CD4-positive, alpha-beta T cell (primary cell): ENCODE data around the gene ADRA2B. TPM values are rescaled to one million over a fixed set of nuclear protein-coding genes. Genes with fewer than 3 reads are reported as not detected.

Source experiments
- ATAC-seq: fragments of 200-7000 bp; cut with Tn5 transposase; one replicate; pipeline ENCODE4 v1.10.0; 2022; ENCODE audit warnings: mild to moderate bottlenecking; ENCODE audit not compliant: poor library complexity
- CTCF ChIA-PET: fragments of 350-600 bp; sonication (Branson Sonifier 250); formaldehyde crosslinking; loops from one replicate; lab custom pipeline; 2021; ENCODE audit warnings: antibody characterized with exemption, inconsistent platforms; lab: Charles Lee
- POLR2A ChIA-PET: fragments of 350-600 bp; sonication (Branson Sonifier 250); formaldehyde crosslinking; loops from one replicate; lab custom pipeline; 2021; ENCODE audit warnings: antibody characterized with exemption, inconsistent platforms; lab: Charles Lee
- DNase-seq, 14 experiments: peaks; one replicate each; pipeline ENCODE4 v3.0.0-alpha.2; 2013 to 2020; ENCODE audit warnings: mixed read lengths in 2 of 14
- H3K27ac ChIP-seq, 2 donors: one replicate each; pipeline versions ENCODE4 v1.5.1 to v1.7.0; 2013; ENCODE audit warnings: low read length in 2 of 2, low read depth in 1 of 2, mild to moderate bottlenecking in 1 of 2
- H3K27me3 ChIP-seq, 2 experiments: 1 replicate in 1 of 2; 2 replicates in 1 of 2; pipeline versions ENCODE4 v1.6.1 to v1.7.0; 2013; ENCODE audit warnings: low read length in 2 of 2, control low read depth in 1 of 2, mild to moderate bottlenecking in 1 of 2, moderate library complexity in 1 of 2; ENCODE audit not compliant: insufficient read depth in 2 of 2, control insufficient read depth in 1 of 2
- H3K36me3 ChIP-seq: one replicate; pipeline ENCODE4 v1.6.1; 2013; ENCODE audit warnings: low read length, control low read depth; ENCODE audit not compliant: insufficient read depth
- H3K4me1 ChIP-seq: one replicate; pipeline ENCODE4 v1.6.1; 2013; ENCODE audit warnings: low read length, control low read depth; ENCODE audit not compliant: insufficient read depth
- H3K4me3 ChIP-seq: one replicate; pipeline ENCODE4 v1.5.1; 2013; ENCODE audit warnings: mild to moderate bottlenecking, low read length, moderate library complexity
- H3K9me3 ChIP-seq, 2 experiments: 1 replicate in 1 of 2; 2 replicates in 1 of 2; pipeline versions ENCODE4 v1.6.1 to v1.7.0; 2013; ENCODE audit warnings: low read length in 2 of 2, mild to moderate bottlenecking in 2 of 2, control low read depth in 1 of 2, moderate library complexity in 1 of 2; ENCODE audit not compliant: control insufficient read depth in 1 of 2, insufficient read depth in 1 of 2
- H3K27ac Mint-ChIP-seq: one replicate; pipeline ENCODE4 v1.8.0; 2020; ENCODE audit warnings: mixed read lengths
- H3K27me3 Mint-ChIP-seq: one replicate; pipeline ENCODE4 v1.8.0; 2021; ENCODE audit warnings: mixed read lengths
- H3K36me3 Mint-ChIP-seq: one replicate; pipeline ENCODE4 v1.8.0; 2021; ENCODE audit warnings: low read depth, mixed read lengths
- H3K4me1 Mint-ChIP-seq: one replicate; pipeline ENCODE4 v1.8.0; 2021; ENCODE audit warnings: low read depth, mixed read lengths
- H3K4me3 Mint-ChIP-seq: one replicate; pipeline ENCODE4 v1.8.0; 2020; ENCODE audit warnings: mild to moderate bottlenecking, mixed read lengths
- H3K9me3 Mint-ChIP-seq: one replicate; pipeline ENCODE4 v1.8.0; 2020; ENCODE audit warnings: mixed read lengths
- intact Hi-C, 2 experiments: fragments of 100-400 bp; cut with DNase I in 1 of 2; cut with micrococcal nuclease in 1 of 2; formaldehyde crosslinking; loops; one replicate each; pipeline versions ENCODE4 v1.15.1 to v1.9.0; 2023 to 2025; cut with DNase I, micrococcal nuclease
- total RNA-seq, 174 experiments: library from RNA in 2 of 174; stranded (reverse) in 2 of 174; gene quantifications; one replicate each; pipeline ENCODE4 v1.2.3 and lab custom pipeline; 2021 to 2026
- TF ChIP-seq, protein P1 (sequence below): fragments of 200-600 bp; IDR thresholded peaks from one replicate; pipeline ENCODE4 v1.8.0; 2022; ENCODE audit warnings: antibody characterized with exemption, mild to moderate bottlenecking

Gene ADRA2B
- total RNA-seq, 2 experiments from 2014 or later: 0.52 to 0.84 TPM

DNA sequence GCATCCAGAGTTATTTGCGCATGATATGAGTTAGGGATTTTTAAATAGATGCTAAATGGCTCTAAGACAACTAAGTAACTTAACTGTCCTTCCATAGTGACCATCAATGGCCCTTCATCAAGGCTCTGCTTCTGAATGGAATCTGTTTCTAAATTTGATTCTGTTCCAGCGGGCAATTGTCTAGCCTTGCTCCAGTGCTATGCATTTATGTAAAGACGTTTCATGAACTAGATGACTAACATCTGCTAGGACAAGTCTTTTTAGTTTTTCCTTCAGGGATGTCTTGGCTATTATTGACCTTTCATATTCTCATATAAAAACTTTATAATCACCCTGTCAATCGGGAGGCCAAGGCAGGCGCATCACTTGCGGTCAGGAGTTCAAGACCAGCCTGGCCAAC, 12.1 kb upstream of the ADRA2B start:
- Mint-ChIP-seq H3K36me3 (peaks cover 39% of the 10 kb centered on the region), H3K27me3 (no peaks in the 10 kb centered on the region), H3K4me3 (no peak overlapping the region), H3K4me1 (no peaks in the 10 kb centered on the region), H3K9me3 (no peaks in the 10 kb centered on the region), H3K27ac (no peak overlapping the region)
- DNase-seq (no peak), ATAC-seq (no peak)
- H3K4me1 ChIP-seq: peaks cover 7% of the 10 kb centered on the region
- TF ChIP-seq, protein P1, sequence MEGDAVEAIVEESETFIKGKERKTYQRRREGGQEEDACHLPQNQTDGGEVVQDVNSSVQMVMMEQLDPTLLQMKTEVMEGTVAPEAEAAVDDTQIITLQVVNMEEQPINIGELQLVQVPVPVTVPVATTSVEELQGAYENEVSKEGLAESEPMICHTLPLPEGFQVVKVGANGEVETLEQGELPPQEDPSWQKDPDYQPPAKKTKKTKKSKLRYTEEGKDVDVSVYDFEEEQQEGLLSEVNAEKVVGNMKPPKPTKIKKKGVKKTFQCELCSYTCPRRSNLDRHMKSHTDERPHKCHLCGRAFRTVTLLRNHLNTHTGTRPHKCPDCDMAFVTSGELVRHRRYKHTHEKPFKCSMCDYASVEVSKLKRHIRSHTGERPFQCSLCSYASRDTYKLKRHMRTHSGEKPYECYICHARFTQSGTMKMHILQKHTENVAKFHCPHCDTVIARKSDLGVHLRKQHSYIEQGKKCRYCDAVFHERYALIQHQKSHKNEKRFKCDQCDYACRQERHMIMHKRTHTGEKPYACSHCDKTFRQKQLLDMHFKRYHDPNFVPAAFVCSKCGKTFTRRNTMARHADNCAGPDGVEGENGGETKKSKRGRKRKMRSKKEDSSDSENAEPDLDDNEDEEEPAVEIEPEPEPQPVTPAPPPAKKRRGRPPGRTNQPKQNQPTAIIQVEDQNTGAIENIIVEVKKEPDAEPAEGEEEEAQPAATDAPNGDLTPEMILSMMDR: no peak
- no peak overlapping the region for H3K27ac ChIP-seq
- H3K27me3 ChIP-seq: no peaks in the 10 kb centered on the region
- H3K4me3 ChIP-seq: no peak overlapping the region
- ChIA-PET POLR2A (no interaction called here), CTCF (no interaction called here)
- no peaks in the 10 kb centered on the region for H3K9me3 ChIP-seq
- intact Hi-C loops: no loop called here
- peaks cover 2% of the 10 kb centered on the region for H3K36me3 ChIP-seq

DNA sequence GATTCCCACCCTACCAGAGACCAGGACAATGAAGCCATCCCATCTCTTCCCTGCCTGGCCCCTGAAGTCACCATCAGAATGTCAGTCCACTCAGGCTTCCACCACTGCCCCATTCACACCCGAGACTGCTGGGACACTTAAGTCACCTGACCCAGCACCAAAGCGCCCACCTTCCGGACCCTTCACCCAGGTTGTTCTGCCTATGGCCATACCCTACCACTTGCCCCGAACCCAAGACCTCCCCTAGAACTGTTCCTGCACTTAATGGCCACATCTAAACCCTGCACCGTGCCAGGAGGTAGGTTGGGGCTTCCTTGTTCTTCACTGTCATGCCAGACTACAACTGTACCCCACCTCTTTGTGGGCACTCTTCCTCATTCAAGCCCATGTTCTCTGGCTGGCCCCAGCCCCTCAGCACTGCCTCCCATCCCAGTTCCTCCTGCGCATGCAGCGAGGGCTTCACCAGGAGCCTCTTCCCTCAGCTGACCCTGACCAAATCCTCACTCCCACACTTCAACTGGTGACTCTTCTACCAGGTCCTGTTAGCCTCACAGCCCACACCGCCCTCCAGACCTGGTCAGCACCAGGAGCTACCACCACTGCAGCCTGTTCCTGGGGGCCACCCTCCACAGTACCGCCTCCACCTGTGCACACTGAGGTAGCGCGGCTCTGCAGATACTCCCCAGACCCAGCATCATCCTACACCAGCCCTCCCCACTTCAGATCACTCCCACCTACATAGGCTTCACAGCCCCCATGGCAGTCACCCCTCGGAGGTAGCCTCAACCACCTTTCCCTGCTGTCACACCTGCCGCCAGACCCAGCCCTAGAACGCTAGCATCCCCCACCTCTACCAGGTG, 8.3 kb upstream of the ADRA2B start:
- ATAC-seq (no peak), DNase-seq (no peak)
- intact Hi-C loops: no loop called here
- H3K36me3 Mint-ChIP-seq: peaks cover 29% of the 10 kb centered on the region
- H3K4me3 Mint-ChIP-seq: no peak overlapping the region
- Histone ChIP-seq H3K4me3 (no peak overlapping the region), H3K27me3 (peaks cover 10 to 13% of the 10 kb centered on the region in 2 experiments), H3K27ac (no peak overlapping the region), H3K4me1 (no peaks in the 10 kb centered on the region), H3K9me3 (no peaks in the 10 kb centered on the region), H3K36me3 (no peaks in the 10 kb centered on the region)
- H3K27me3 Mint-ChIP-seq: peaks cover 21% of the 10 kb centered on the region
- H3K4me1 Mint-ChIP-seq: no peaks in the 10 kb centered on the region
- H3K9me3 Mint-ChIP-seq: no peaks in the 10 kb centered on the region
- H3K27ac Mint-ChIP-seq: no peak overlapping the region
- TF ChIP-seq, protein P1: no peak
- ChIA-PET POLR2A (no interaction called here), CTCF (no interaction called here)

DNA sequence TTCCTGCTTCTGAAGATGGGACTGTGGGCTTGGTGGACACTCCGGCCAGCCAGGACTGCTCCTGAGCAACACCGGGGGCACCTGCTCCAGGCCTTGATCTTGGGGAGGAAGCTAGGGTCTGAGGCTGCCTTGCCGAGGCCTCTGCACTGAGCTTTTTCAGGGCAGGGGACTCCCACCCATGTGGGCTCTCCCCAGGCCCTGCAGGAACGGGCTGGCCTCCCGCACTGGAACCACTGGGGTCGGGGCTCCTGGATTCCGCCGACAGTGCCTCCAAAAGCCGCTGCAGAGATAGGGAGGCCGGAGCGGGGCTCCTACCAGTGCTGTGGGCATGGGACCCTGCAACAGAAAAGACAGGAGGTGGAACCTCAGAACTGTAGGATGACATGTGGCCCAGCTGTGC, 7.6 kb upstream of the ADRA2B start:
- DNase-seq (no peak), ATAC-seq (no peak)
- Histone ChIP-seq H3K27me3 (peaks cover 12 to 17% of the 10 kb centered on the region in 2 experiments), H3K9me3 (no peaks in the 10 kb centered on the region), H3K27ac (no peak overlapping the region), H3K4me1 (no peaks in the 10 kb centered on the region), H3K36me3 (no peaks in the 10 kb centered on the region), H3K4me3 (no peak overlapping the region)
- peaks cover 25% of the 10 kb centered on the region for H3K36me3 Mint-ChIP-seq
- intact Hi-C loops: no loop called here
- H3K4me1 Mint-ChIP-seq: no peaks in the 10 kb centered on the region
- TF ChIP-seq, protein P1: no peak
- ChIA-PET CTCF (no interaction called here), POLR2A (no interaction called here)
- no peaks in the 10 kb centered on the region for H3K9me3 Mint-ChIP-seq
- H3K27me3 Mint-ChIP-seq: peaks cover 28% of the 10 kb centered on the region
- H3K4me3 Mint-ChIP-seq: no peak overlapping the region
- H3K27ac Mint-ChIP-seq: no peak overlapping the region
